ENCODE data around the gene SAMD14. TPM values are rescaled to one million over a fixed set of nuclear protein-coding genes. Genes with fewer than 3 reads are reported as not detected.
A peak's percentile ranks its signal among the peaks of the same experiment; 100 is the strongest.

SAMD14 gene
- polyA plus RNA-seq, 6 donors from 2014 or later, result 0.11 to 0.31 TPM; not detected in 4

DNA sequence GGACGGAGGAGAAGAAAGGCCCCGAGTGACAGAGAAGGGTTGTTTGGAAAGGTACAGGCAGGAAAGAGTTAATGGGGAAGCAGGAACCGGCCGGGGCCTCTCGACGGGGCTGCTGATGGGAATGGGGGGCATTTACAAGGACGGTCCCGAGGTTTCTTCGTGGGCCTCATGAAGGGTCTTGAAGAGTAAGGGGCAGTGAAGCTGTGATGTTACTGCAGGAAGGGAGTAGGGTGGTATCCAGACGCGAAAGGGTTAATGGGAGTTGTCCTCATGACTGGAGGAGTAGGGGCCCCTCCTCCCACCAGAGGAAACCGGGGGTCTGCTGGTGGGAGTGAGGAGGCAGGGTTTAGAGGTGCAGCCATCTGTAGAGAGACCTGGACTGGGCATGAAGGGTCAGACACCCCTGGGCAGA is 34.3 kb downstream of the SAMD14 start:
- no peak for DNase-seq
- H3K27ac Mint-ChIP-seq, result peak overlapping the region in 5 of 6 donors; percentile 86 to 98 (median 92)
- peaks cover 34 to 45% (median 38%) of the 10 kb centered on the region in 3 donors for H3K4me1 Mint-ChIP-seq
- peaks cover 0 to 9% (median 4%) of the 10 kb centered on the region in 3 donors for H3K27me3 Mint-ChIP-seq
- H3K4me3 Mint-ChIP-seq, result peak overlapping the region; percentile 84 to 100 (median 99)
- H3K36me3 Mint-ChIP-seq, result peaks cover 0 to 10% of the 10 kb centered on the region in 2 donors
- no peaks in the 10 kb centered on the region for H3K9me3 Mint-ChIP-seq
- ATAC-seq (ENCODE audit: low read depth in 2 of 2), result no peak

DNA sequence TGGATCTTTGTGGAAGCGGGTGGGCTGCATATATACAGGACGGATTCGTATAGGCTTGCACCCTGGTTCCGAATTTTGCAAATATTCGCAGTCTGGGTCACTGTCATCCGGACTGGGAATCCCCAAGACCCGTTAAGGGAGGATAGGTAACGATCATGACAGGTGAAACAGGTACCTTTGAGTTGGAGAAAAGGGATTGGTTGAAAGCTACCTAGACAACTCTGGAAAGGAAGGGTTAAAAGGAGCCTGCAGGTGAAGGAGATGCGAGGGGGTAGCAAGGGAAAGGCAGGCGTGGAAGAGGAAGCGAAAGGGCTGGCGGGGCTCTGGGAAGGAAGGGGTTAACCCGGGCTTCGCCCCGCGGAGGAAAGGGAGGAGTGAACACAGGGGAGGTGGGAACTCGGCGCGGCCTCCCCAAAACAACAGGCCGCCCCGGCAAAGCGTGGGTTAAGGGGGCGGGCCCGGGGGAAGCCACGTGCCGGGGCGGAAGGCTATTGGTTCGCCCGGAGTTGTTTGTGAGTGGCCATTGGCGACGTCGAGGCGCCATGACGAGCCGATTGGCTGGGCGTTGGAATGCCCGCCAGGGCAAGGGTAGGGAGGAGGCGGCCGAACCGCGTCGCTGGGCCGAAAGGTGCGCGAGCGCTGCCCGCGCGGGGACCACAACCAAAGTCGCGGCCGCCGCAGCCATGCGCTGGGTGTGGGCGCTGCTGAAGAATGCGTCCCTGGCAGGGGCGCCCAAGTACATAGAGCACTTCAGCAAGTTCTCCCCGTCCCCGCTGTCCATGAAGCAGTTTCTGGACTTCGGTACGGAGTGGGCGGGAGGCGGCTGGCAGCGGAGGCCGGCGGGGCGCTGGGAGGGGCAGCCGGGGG is 35.0 kb downstream of the SAMD14 start, which contains the start of gene PDK2:
PDK2 (plus strand) TSS at position 599 of the 867 bp plus-strand sequence; CDS start at position 684, 85 bp downstream.
- ATAC-seq (ENCODE audit: low read depth in 2 of 2), result peak; percentile 87 to 90
- no peaks in the 10 kb centered on the region for H3K9me3 Mint-ChIP-seq
- H3K27ac Mint-ChIP-seq, result peak within 1 kb of the TSS; percentile 77 to 98 (median 90)
- H3K36me3 Mint-ChIP-seq, result peaks cover 0 to 10% of the 10 kb centered on the region in 2 donors
- peak within 1 kb of the TSS; percentile 84 to 100 (median 99) for H3K4me3 Mint-ChIP-seq
- H3K27me3 Mint-ChIP-seq, result peaks cover 0 to 15% (median 8%) of the 10 kb centered on the region in 3 donors
- peaks cover 34 to 40% (median 36%) of the 10 kb centered on the region in 3 donors for H3K4me1 Mint-ChIP-seq
- DNase-seq, result peak; percentile 99

DNA sequence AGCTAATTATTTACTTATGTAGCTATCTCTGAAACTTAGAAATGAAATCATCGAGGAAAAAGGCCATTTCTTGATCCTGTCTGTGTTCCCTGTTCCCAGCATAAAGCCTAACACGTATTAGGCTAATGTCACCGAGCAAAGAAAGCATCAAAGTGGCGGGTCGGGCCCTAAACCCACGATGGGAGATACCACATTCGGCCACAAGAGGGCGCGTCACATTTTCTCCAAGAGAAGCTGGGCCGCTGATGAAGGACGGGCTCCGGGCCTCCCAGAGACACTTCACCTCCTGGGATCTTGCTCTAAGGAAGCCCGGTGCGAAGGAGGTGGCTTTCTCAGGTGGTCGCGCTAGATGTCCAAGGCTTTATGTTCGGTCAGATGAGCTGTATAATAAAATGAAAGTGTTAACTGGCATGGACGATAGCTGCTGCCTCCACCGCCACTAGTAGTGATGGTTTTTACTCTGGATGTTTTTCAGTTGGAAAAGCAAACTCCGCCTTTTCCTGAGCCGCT is 35.7 kb downstream of the SAMD14 start:
- DNase-seq, result peak; percentile 78
- H3K27me3 Mint-ChIP-seq, result peaks cover 0 to 21% (median 8%) of the 10 kb centered on the region in 3 donors
- H3K9me3 Mint-ChIP-seq, result no peaks in the 10 kb centered on the region
- H3K27ac Mint-ChIP-seq, result peak overlapping the region in 5 of 6 donors; percentile 77 to 98 (median 86)
- peaks cover 0 to 10% of the 10 kb centered on the region in 2 donors for H3K36me3 Mint-ChIP-seq
- peak overlapping the region; percentile 84 to 100 (median 99) for H3K4me3 Mint-ChIP-seq
- peak; percentile 44 for ATAC-seq (ENCODE audit: low read depth in 2 of 2)
- H3K4me1 Mint-ChIP-seq, result peaks cover 32 to 37% (median 34%) of the 10 kb centered on the region in 3 donors

DNA sequence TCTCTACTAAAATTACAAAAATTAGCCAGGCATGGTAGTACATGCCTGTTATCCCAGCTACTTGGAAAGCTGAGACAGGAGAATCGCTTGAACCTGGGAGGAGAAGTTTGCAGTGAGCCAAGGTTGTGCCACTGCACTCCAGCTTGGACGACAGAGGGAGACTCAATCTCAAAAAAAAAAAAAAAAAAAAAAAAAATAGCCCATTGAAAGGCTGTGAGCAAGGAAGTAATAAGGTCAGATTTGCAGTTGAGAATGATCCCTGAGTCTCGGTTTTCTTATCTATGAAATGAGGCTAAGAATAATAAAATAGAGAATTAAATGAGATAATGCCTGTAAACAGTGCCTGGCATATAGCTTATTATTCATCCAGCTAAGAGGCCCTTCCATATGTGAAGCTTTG is 36.2 kb downstream of the SAMD14 start:
- Mint-ChIP-seq H3K36me3 (peaks cover 0 to 8% of the 10 kb centered on the region in 2 donors), H3K9me3 (no peaks in the 10 kb centered on the region), H3K4me3 (peak overlapping the region in 7 of 8 donors; percentile 84 to 100 (median 99)), H3K27ac (peak overlapping the region in 4 of 6 donors; percentile 77 to 98 (median 85)), H3K27me3 (peaks cover 0 to 26% (median 13%) of the 10 kb centered on the region in 3 donors), H3K4me1 (peaks cover 30 to 37% (median 32%) of the 10 kb centered on the region in 3 donors)
- ATAC-seq (ENCODE audit: low read depth in 2 of 2), result no peak
- no peak for DNase-seq

DNA sequence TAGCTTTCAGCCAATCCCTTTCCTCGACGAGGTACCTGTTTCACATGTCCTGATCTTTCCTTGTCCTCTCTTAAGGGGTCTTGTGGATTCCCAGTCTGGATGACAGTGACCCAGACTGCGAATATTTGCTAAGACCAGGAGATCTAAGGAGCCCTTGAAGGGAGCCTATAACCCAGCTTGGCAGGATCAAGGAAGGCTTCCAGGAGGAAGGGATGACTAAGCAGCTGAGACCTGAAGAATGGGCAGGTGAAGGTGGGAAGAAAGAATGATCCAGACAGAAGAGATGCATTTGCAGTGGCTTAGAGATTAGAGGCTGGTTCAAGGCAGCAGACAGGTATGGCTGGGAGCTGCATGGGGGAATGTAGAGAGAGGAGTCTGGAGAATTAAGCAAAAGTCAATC is 36.7 kb downstream of the SAMD14 start:
- Mint-ChIP-seq H3K9me3 (no peaks in the 10 kb centered on the region), H3K36me3 (peaks cover 0 to 2% of the 10 kb centered on the region in 2 donors), H3K4me1 (peaks cover 27 to 34% (median 30%) of the 10 kb centered on the region in 3 donors), H3K27ac (peak overlapping the region in 2 of 6 donors; percentile 20 to 79), H3K27me3 (peaks cover 0 to 32% (median 18%) of the 10 kb centered on the region in 3 donors), H3K4me3 (peak overlapping the region in 3 of 8 donors; percentile 36 to 97 (median 84))
- DNase-seq (no peak), ATAC-seq (ENCODE audit: low read depth in 2 of 2) (no peak)

DNA sequence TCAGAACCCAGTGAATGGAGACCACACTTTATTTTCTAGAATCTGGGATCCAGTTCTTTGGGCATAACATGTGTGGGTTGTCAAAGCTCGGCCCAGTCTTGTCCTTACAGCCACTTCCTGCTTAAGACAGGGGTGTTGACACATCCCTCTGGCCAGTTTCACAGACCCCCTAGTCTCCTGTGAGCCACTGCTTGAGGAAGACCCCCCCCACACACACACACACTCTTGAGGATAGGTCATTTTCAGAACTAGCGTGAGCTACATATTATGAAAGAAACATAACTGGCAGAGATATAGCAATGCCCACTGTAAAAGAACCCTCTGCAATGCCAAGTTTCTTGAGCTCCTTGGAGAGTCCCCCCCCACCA is 38.1 kb downstream of the SAMD14 start:
- Mint-ChIP-seq H3K4me3 (no peak overlapping the region), H3K4me1 (peaks cover 25 to 27% (median 26%) of the 10 kb centered on the region in 3 donors), H3K27ac (no peak overlapping the region), H3K9me3 (no peaks in the 10 kb centered on the region), H3K36me3 (no peaks in the 10 kb centered on the region), H3K27me3 (peaks cover 0 to 34% (median 18%) of the 10 kb centered on the region in 3 donors)
- DNase-seq (no peak), ATAC-seq (ENCODE audit: low read depth in 2 of 2) (no peak)

DNA sequence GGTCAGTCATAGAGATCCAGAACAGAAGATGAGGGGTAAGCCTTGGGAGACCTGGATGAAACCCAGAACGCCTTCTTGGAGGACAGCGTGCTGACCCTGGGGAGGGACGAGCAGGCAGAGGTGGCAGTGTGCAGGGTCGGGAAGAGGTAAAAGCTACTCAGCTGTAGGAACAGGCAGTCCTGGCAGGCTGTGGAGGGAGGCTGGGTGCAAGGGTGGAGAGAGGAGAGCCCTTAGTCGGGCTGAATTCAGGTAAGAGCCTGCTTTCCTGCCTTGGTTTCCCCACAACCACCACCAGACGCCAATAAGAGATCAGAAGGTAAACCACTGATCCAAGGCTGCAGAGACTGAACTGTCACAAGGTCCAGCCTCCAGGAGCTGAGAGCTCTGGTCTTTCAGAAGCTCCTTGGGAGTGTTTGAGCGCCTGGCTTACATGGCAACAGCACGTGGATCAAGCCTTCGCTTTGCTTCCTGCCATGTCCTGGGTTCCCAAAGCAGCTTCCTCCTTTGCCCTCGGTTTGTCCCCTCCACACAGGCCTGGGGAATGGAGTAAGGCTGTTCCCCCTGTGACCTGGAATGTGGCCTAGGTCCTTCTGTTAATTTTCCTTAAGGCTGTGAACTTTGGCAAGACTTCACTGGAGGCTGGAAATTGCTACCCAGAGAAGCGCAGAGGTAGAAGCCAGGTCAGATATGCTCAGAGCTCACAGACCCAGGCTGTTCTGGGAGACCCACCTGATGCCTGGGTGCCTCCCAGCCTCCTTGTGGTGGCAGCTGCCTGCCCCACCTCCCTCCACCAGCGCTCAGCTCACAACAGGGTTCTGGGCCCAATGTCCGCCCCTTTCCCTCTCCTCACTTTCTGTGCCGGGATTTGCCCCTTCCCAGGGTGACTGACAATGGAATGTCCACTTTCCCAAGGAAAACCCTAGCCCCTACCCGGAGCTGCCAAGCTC is 38.7 kb downstream of the SAMD14 start:
- DNase-seq (no peak), ATAC-seq (ENCODE audit: low read depth in 2 of 2) (no peak)
- Mint-ChIP-seq H3K27me3 (peaks cover 0 to 34% (median 18%) of the 10 kb centered on the region in 3 donors), H3K36me3 (no peaks in the 10 kb centered on the region), H3K9me3 (no peaks in the 10 kb centered on the region), H3K4me3 (peak overlapping the region in 1 of 8 donors; percentile 56), H3K27ac (peak overlapping the region in 1 of 6 donors; percentile 31), H3K4me1 (peaks cover 20 to 23% (median 20%) of the 10 kb centered on the region in 3 donors)

DNA sequence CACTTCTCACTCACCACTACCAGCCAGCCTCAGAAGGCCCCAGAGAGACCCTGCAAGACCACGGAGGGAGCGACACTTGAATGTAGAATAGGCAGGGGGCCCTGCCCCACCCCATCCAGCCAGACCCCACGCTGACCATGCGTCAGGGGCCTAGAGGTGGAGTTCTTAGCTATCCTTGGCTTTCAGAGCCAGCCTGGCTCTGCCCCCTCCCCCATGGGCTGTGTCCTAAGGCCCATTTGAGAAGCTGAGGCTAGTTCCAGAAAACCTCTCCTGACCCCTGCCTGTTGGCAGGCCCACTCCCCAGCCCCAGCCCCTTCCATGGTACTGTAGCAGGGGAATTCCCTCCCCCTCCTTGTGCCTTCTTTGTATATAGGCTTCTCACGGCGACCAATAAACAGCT is 39.9 kb downstream of the SAMD14 start:
- no peaks in the 10 kb centered on the region for H3K36me3 Mint-ChIP-seq
- DNase-seq (no peak), ATAC-seq (ENCODE audit: low read depth in 2 of 2) (no peak)
- H3K4me3 Mint-ChIP-seq, result no peak overlapping the region
- no peaks in the 10 kb centered on the region for H3K9me3 Mint-ChIP-seq
- no peak overlapping the region for H3K27ac Mint-ChIP-seq
- peaks cover 8 to 13% (median 9%) of the 10 kb centered on the region in 3 donors for H3K4me1 Mint-ChIP-seq
- peaks cover 0 to 34% (median 18%) of the 10 kb centered on the region in 3 donors for H3K27me3 Mint-ChIP-seq

DNA sequence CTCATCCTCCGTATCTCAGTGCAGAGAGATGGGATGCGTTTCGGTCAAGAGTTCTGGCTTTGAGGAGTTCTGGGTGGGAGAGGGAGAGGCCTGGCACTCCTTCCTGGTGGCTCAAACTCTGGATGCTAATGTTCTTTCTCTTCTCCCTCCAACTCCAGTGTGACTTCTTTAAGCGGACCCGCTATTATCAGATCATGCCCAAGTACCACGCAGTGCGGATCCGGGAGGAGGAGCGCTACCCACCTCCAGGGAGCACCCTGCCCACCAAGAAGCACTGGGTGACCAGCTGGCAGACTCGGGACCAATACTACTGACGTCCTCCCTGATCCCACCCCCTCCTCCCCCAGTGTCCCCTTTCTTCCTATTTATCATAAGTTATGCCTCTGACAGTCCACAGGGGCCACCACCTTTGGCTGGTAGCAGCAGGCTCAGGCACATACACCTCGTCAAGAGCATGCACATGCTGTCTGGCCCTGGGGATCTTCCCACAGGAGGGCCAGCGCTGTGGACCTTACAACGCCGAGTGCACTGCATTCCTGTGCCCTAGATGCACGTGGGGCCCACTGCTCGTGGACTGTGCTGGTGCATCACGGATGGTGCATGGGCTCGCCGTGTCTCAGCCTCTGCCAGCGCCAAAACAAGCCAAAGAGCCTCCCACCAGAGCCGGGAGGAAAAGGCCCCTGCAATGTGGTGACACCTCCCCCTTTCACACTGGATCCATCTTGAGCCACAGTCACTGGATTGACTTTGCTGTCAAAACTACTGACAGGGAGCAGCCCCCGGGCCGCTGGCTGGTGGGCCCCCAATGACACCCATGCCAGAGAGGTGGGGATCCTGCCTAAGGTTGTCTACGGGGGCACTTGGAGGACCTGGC is 40.8 kb downstream of the SAMD14 start:
- H3K27ac Mint-ChIP-seq, result peak overlapping the region in 1 of 6 donors; percentile 72
- H3K9me3 Mint-ChIP-seq, result no peaks in the 10 kb centered on the region
- ATAC-seq (ENCODE audit: low read depth in 2 of 2) (no peak), DNase-seq (no peak)
- H3K36me3 Mint-ChIP-seq, result no peaks in the 10 kb centered on the region
- H3K27me3 Mint-ChIP-seq, result peaks cover 0 to 34% (median 18%) of the 10 kb centered on the region in 3 donors
- H3K4me1 Mint-ChIP-seq, result peaks cover 3 to 6% (median 5%) of the 10 kb centered on the region in 3 donors
- H3K4me3 Mint-ChIP-seq, result peak overlapping the region in 1 of 8 donors; percentile 29

DNA sequence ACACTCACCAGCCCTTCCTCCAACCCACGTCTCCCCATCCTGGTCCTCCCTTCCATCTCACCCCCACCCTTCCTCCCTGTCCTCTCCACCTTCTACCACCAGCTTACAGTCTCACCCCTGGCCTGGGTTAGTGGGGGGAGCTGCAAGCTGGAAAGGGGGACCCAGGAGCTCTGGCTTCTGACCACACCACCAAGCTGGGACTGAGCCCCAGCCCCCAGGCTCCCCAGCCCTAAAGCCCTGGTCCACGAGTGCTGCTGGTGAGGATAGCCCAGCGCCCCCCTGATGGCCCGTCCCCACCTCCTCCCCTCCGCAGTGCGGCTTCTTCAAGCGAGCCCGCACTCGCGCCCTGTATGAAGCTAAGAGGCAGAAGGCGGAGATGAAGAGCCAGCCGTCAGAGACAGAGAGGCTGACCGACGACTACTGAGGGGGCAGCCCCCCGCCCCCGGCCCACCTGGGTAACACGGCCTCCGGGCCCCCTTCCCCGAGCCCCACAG is 42.0 kb downstream of the SAMD14 start:
- no peak for ATAC-seq (ENCODE audit: low read depth in 2 of 2)
- Mint-ChIP-seq H3K27ac (no peak overlapping the region), H3K9me3 (no peaks in the 10 kb centered on the region), H3K4me3 (no peak overlapping the region), H3K36me3 (no peaks in the 10 kb centered on the region), H3K4me1 (peaks cover 0 to 5% (median 0%) of the 10 kb centered on the region in 3 donors), H3K27me3 (peaks cover 0 to 35% (median 18%) of the 10 kb centered on the region in 3 donors)
- no peak for DNase-seq

DNA sequence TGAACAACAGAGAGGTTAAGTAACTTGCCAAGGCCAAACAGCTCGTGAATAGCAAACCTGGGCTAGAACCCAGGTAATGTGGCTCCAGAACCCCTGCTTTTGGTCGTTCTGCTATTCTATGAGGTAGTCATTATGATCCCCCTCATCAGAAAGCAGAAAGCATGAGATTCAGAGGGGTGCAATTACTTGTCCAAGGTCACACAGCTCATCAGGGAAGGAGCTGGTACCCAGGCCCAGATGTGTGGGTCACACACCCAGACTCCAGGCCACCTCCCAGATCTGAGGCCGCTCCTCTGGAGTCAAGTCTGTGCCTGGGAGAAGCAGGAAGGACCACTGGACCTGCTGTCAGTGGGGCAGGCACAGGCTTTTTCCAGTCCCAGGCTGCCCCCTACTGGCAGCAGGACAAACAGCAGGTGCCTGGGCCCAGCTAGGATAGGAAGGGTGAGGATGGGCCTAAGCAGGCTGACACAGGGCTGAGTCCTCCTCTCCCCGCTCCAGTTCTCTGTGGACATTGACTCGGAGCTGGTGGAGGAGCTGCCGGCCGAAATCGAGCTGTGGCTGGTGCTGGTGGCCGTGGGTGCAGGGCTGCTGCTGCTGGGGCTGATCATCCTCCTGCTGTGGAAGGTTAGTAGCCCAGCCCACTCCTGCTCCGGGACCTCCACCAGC is 42.6 kb downstream of the SAMD14 start:
- peak; percentile 82 to 85 for ATAC-seq (ENCODE audit: low read depth in 2 of 2)
- Mint-ChIP-seq H3K4me3 (no peak overlapping the region), H3K4me1 (peaks cover 0 to 5% (median 0%) of the 10 kb centered on the region in 3 donors), H3K27ac (no peak overlapping the region), H3K36me3 (no peaks in the 10 kb centered on the region), H3K27me3 (peaks cover 0 to 39% (median 18%) of the 10 kb centered on the region in 3 donors), H3K9me3 (no peaks in the 10 kb centered on the region)
- DNase-seq, result peak; percentile 56

All from naive B cell (primary cell).